Stimulated activated CD8-positive, alpha-beta memory T cell treated with anti-CD3 and anti-CD28 coated beads, Interleukin-7, amount 100 ng/mL, for 24 hours (primary cell): ENCODE results near the gene CC2D2A.
"Not testable (repeated sequence)": the region's sequence is repeated elsewhere in the genome, so short reads cannot be mapped to it uniquely, and the experiment has no call there.

Experiments used
- DNase-seq: peaks from one replicate; pipeline ENCODE4 v3.0.0-alpha.2; 2020; ENCODE audit warnings: low read depth

The CC2D2A gene

GRCh38 chr4:15516494-15516893, 46.8 kb downstream of the CC2D2A start:
- no peak for DNase-seq

- not testable (repeated sequence) for DNase-seq
These were observed 48.0 kb downstream of the CC2D2A start for GRCh38 chr4:15517681-15518080.

- DNase-seq: no peak
These were observed 51.9 kb downstream of the CC2D2A start for GRCh38 chr4:15521442-15522039.

- no peak for DNase-seq
These were observed 55.4 kb downstream of the CC2D2A start for GRCh38 chr4:15525080-15525479.

GRCh38 chr4:15526924-15527592, 57.4 kb downstream of the CC2D2A start:
- DNase-seq: no peak

- no peak for DNase-seq
These were observed 62.1 kb downstream of the CC2D2A start for GRCh38 chr4:15531792-15532191.

- no peak for DNase-seq
These were observed 64.1 kb downstream of the CC2D2A start for GRCh38 chr4:15533817-15534216.

GRCh38 chr4:15535599-15535998, 65.9 kb downstream of the CC2D2A start:
- no peak for DNase-seq

- no peak for DNase-seq
These were observed 67.1 kb downstream of the CC2D2A start for GRCh38 chr4:15536552-15537499.

- DNase-seq: no peak
These were observed 72.3 kb downstream of the CC2D2A start for GRCh38 chr4:15541941-15542340.

GRCh38 chr4:15542760-15543159, 73.1 kb downstream of the CC2D2A start:
- no peak for DNase-seq

- no peak for DNase-seq
These were observed 74.0 kb downstream of the CC2D2A start for GRCh38 chr4:15543537-15544247.

GRCh38 chr4:15544248-15544729, 74.6 kb downstream of the CC2D2A start:
- DNase-seq: no peak

GRCh38 chr4:15545371-15545770, 75.7 kb downstream of the CC2D2A start:
- DNase-seq: no peak

GRCh38 chr4:15547392-15547791, 77.7 kb downstream of the CC2D2A start:
- DNase-seq: no peak

GRCh38 chr4:15550491-15550890, 80.8 kb downstream of the CC2D2A start:
- DNase-seq: no peak

- no peak for DNase-seq
These were observed 82.2 kb downstream of the CC2D2A start for GRCh38 chr4:15551740-15552446.

GRCh38 chr4:15552557-15553362, 83.1 kb downstream of the CC2D2A start:
- DNase-seq: no peak

- no peak for DNase-seq
These were observed 86.9 kb downstream of the CC2D2A start for GRCh38 chr4:15556511-15557092.
